ENCODE measurements around the gene ESRRB.
A peak's percentile ranks its signal among the peaks of the same experiment; 100 is the strongest.

The ESRRB gene

GRCh38 chr14:76456891-76457586, 81.1 kb downstream of the ESRRB start:
- no peak for DNase-seq

GRCh38 chr14:76457841-76458240, 81.9 kb downstream of the ESRRB start:
- no peak for DNase-seq

GRCh38 chr14:76461886-76462285, 85.9 kb downstream of the ESRRB start:
- no peak for DNase-seq

- no peak for DNase-seq
Observed at GRCh38 chr14:76462330-76462729, 86.4 kb downstream of the ESRRB start.

GRCh38 chr14:76463105-76463504, 87.2 kb downstream of the ESRRB start:
- DNase-seq = no peak

GRCh38 chr14:76464856-76465255, 88.9 kb downstream of the ESRRB start:
- no peak for DNase-seq

GRCh38 chr14:76465664-76466063, 89.7 kb downstream of the ESRRB start:
- no peak for DNase-seq

GRCh38 chr14:76467711-76468155, 91.8 kb downstream of the ESRRB start:
- DNase-seq = peak; percentile 40

- no peak for DNase-seq
Observed at GRCh38 chr14:76472199-76472723, 96.3 kb downstream of the ESRRB start.

GRCh38 chr14:76473481-76474263, 97.7 kb downstream of the ESRRB start:
- no peak for DNase-seq

- DNase-seq = peak; percentile 89
Observed at GRCh38 chr14:76480426-76480825, 104.5 kb downstream of the ESRRB start.

GRCh38 chr14:76484355-76484754, 108.4 kb downstream of the ESRRB start:
- no peak for DNase-seq

- DNase-seq = peak; percentile 99
Observed at GRCh38 chr14:76486251-76486743, 110.4 kb downstream of the ESRRB start.

GRCh38 chr14:76488551-76488950, 112.6 kb downstream of the ESRRB start:
- DNase-seq = no peak

GRCh38 chr14:76489667-76490066, 113.7 kb downstream of the ESRRB start:
- DNase-seq = no peak

GRCh38 chr14:76490111-76490510, 114.2 kb downstream of the ESRRB start:
- no peak for DNase-seq

GRCh38 chr14:76490735-76491134, 114.8 kb downstream of the ESRRB start:
- DNase-seq = peak; percentile 64

GRCh38 chr14:76491172-76491930, 115.4 kb downstream of the ESRRB start:
- DNase-seq = no peak

- DNase-seq = no peak
Observed at GRCh38 chr14:76495983-76496382, 120.0 kb downstream of the ESRRB start.

GRCh38 chr14:76496595-76496994, 120.7 kb downstream of the ESRRB start:
- no peak for DNase-seq

- DNase-seq = peak; percentile 58
Observed at GRCh38 chr14:76497550-76498462, 121.9 kb downstream of the ESRRB start.

- DNase-seq = no peak
Observed at GRCh38 chr14:76498463-76498935, 122.6 kb downstream of the ESRRB start.
